ENCODE data around the gene TRABD2B. TPM values are rescaled to one million over a fixed set of nuclear protein-coding genes. Genes with fewer than 3 reads are reported as not detected.
A peak's percentile ranks its signal among the peaks of the same experiment; 100 is the strongest.
"Not testable (repeated sequence)": the region's sequence is repeated elsewhere in the genome, so short reads cannot be mapped to it uniquely, and the experiment has no call there.

Gene TRABD2B
- total RNA-seq, 1 donor from 2014 or later = 1.5 TPM

DNA sequence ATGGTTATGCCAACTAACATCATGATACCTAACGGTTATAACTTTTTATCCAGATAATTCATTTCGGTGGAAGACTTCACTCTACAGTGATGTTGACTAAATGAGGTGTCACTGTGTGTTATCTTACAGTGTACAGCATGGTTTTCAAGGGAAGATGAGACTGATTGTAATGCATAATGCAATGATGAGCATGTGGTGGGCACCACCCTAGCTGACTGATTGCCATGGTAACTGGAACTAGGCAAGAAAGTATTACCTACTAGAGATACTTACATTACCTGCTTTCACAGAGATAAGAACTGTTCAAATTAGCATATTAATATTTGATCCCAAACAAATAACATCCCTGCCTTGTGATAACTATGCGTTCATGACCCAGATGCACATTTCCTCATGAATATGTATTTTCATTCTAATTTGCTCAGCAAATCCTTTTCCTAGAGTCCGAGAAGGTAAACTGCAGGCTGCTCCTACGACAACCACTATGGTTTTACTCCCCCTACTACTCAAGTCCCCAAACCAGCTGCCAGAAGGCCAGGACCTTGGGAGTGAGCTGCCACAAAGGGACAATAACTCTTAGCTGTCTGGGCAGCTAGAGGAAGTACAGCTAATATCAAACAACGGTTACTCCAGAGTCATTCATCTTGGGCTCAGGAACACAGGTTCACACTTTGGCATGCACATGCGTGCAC, 29.2 kb downstream of the TRABD2B start:
- no peak for DNase-seq

DNA sequence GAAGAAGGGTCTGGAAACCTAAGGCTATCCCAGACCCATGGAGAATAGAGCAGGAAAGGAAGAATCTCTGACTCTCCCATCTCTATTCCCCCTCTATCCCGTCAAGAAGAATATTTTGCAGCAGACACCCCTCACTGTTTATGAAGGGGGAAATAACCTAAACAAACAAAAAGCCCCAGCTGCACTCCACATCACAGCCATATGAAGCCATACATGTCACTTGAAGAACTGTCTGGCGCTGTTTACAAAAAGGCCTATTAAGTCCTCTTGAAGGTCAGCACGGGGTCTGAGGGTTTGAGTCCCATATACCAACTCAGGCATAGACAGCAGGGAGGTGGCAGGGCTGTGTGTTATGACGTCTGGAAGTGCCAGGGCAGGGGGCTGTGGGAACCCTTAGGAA, 31.4 kb downstream of the TRABD2B start:
- DNase-seq = no peak

DNA sequence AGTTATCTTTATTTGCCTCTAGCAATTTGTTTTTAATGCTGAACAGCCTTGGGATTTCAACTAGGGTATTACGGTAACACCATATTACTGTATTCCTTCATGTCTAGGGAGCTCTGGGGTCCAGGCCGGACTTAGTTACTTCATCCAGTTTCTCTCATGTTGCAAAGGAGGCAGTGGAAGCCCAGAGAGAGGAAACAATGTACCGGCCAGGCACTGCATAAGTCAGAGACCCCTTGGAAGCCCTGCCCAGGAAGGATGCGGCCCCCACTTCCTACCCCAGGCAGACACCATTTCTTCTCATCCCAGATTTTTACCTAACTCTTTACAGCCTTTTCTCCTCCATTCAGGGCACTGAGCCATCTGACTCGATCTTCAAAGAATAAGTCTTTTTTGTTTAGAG, 32.5 kb downstream of the TRABD2B start:
- DNase-seq = no peak

DNA sequence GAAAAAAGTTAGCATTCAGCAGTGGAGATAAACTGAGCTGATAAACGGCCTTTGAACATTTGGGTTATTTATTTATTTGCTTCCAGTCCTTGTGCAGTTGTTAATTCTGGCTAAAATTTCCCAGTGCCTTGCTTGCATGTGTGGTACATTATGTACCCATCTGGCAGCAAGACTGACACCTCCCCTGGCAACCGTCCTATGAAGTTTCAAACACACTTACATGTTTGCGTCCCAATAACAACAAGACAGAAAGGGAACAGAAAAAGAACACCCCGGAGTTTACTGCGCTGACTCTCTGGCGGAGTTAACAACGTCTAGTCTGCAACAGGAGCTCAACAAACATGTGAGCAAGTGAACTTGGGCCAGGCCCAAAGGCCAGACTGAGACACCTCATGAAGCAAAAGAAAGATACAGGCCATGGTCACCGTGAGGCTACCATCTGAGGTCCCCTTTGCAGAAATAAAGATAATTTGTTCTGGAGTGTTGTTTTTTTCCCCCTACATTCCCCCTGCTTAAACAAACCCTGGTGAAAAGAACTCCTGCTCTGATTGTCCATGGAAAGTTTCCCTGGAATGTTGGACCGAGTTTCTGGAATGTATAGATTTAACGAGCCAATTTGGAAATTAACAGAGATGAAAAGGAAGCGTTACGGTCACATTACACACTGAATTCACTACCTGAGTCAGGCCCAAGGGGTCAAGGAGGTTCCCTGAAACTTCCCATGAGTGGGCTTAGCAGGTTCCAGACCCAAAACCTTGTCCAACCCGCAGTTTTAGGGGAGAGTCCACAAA, 33.4 kb downstream of the TRABD2B start:
- DNase-seq = peak; percentile 55

DNA sequence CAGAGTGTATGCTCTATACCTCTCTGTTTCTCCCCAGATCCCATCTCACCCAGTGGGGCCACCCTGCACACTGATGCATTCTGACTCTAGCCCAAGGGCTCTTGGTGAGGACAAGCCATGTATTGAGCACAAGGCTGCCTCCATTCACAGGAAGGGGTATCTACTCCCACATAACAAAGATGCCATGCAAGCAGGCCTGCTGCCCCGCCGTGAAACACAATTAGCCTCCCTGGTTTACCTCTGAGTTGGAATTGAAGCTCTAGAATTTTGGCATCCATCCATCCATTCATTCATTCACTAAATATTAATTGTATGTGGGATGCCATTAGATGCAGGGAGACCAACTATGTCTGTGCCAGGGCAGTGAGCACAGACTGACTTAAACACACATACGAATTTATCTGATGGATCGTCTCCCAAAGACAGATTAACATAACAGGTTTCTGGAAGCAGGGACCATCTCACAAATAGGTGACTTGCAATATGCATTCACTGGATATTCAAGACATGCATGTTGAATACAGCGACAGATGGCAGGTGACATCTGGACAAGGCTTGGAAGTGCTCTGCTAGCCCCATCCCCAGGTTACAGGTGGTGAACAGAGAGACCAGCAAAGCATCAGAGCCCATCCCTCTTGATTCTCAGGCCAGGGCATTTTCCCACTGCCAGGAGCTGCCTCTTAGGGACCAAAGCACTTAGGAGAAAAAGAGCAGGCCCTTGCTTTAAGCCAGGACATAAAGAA, 34.3 kb downstream of the TRABD2B start:
- no peak for DNase-seq

DNA sequence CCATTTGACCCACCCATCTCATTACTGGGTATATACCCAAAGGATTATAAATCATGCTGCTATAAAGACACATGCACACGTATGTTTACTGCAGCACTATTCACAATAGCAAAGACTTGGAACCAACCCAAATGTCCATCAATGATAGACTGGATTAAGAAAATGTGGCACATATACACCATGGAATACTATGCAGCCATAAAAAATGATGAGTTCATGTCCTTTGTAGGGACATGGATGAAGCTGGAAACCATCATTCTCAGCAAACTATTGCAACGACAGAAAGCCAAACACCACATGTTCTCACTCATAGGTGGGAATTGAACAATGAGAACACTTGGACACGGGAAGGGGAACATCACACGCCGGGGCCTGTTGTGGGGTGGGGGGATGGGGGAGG, 35.4 kb downstream of the TRABD2B start:
- not testable (repeated sequence) for DNase-seq

DNA sequence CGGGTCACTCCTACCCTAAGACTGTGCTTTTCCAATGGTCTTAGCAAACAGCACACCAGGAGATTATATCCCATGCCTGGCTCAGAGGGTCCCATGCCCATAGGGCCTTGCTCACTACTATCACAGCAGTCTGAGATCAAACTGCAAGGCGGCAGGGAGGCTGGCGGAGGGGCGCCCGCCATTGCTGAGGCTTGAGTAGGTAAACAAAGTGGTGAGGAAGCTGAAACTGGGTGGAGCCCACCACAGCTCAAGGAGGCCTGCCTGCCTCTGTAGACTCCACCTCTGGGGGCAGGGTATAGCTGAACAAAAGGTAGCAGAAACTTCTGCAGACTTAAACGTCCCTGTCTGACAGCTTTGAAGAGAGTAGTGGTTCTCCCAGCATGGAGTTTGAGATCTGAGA, 40.7 kb downstream of the TRABD2B start:
- not testable (repeated sequence) for DNase-seq

DNA sequence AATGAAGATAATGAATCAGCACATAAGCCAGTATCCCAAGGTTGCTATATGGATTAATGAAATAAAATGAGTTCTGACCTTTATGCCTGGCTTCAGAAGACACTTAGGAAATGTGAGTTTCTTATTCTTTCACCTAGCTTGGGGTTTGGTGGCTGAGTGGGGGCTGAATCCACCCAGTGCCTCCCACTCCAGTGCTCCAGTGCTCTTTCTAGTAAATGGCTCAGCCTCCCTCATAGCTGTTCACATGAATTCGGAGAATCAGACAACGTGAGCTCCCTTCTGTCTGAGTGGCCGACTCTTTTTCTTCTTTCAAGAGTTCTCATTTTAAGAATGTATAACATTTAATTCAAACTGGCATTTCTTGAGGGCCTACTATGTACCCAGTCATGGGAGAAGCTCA, 43.5 kb downstream of the TRABD2B start:
- DNase-seq = no peak

DNA sequence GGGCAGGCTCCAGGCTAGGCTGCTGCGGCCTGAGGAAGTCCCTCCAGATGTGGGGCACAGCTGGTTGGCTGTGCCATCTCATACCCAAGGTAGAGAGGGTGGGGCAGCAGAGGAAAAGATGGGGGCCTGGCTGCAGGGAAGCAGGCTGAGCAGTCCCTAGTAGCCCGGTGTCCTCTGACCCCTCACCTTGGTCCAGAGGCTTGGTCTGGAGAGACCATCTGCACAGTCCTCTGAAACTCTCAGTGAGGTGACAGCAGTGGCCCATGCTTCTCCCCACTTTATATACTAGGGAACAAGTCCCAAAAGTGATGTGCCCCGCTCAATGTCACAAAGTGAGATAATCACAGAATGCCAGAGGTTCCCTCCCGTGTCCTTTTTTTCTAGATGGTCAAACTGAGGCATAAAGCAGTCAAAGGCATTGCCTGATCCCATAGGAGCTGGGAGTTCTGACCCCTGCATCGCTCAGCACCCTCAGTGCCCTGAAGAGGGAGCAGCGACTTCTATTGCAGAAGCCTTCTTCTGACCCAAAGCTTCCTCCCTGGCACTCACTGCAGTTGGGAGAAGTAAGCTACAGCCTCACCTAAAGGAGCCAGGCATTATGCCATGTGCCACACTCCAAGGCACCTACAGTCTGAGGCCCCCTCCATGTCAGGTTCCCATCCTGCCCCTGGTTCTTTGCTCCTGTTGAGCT, 45.5 kb downstream of the TRABD2B start:
- no peak for DNase-seq

DNA sequence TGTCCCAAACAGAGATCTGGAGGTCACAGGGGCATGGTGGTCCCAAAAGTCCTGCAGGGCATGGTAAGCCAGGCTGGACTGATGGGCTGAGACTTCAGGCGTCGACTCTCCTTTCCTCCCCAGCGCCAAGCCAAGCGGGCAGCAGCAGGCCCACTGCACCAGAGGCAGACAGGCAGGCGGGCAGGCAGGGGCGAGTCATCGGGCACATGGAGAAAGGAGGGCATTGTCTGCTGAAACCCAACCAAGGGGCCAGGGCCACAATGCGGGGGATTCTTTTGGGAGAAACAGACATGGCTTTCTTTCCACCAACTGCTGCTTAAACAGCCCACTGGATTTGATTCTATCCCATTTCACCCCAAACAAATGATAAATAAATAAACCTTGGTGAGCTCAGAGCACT, 46.2 kb downstream of the TRABD2B start:
- DNase-seq = no peak

DNA sequence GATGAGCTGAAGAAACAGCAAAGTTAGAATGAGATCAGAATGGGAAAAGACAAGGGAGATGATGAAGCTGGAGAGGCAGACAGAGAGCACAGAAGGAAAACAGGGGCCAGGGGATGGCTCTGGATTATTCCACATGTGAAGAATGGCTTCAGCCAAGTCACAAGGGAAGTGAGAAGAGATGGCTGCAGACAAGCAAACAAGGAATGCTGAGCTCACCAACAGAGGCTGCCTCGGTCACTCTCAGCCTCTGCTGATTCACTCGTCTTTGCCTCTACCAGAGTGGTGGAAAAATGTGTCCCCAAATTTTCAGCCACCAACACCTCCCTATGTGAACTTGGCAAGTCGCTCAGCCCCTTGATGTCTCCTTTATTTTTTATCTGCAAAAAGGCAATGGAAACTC, 46.7 kb downstream of the TRABD2B start:
- peak; percentile 34 for DNase-seq

DNA sequence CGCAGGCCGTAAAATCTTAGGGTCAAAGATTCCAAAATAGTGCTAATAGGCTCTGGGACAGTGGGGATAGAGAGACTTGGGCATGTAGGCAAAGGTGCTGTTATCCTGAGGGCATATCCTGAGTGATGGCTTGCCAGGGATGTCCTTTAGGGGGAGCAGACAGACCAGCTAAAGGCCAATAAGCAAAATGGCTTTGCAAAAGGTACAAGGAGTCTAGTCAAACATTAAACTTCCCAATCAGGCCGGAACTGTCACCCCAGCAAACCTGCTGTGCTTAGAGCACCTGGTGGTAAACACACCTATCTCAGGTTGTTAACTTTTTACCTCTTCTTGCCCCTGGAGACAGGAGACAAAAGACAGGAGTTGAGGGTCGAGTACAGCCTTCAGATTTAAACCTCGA, 49.1 kb downstream of the TRABD2B start:
- DNase-seq = no peak

DNA sequence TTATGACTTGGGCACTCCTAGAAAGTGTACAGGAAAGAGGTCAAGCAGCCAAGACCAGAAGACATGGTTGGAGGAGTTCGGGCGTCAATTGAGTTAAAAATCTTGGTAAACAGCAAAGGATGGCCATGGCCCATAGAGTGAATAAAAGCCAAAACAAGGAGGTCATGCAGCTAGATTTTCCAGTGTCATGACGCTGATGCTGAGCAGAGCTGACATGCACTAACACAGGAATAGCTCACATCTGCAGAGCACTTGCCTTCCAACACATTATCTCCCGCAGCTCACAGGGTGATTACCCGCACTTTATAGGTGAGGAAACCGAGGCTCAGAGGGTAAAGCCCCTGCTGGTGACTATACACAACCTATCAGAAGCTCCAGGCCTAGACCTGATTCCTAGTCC, 49.7 kb downstream of the TRABD2B start:
- DNase-seq = no peak

DNA sequence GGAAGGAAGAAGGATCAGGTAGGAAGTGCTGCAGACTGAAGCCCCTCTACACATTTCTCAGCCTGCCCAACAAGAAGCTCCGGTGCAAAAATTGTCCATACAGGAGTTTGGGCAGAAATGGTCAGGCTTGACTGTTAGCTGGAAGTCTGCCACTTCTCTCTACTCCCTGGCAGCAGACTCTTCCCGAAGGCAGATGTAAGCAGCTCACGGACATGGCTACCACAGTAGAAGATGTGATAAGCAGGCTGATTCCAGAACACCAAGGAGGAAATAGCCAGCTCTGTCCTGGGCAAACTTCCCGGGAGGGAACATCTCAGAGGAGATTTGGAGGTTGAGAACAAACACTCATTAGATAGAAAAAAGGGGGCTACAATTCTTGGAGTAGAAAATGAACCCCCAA, 52.6 kb downstream of the TRABD2B start:
- no peak for DNase-seq

DNA sequence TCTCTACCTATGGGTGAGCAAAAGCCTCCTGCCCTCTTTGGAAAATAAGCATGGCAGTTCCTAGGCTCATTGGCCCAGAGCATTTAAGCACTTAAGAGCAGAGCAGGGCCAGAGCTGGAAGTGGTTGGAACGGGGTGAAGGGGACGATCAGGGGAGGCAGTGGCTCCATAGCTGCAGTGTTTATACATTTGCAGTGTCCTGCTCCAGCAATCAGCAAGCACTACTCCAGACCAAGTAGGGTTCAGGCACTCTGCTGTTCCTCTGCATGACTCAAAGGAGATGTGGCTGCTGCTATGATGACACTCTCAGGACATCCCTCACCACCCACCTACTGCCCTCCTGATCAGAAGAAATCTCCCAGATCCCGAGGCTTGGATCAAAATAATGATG, 55.0 kb downstream of the TRABD2B start:
- no peak for DNase-seq

DNA sequence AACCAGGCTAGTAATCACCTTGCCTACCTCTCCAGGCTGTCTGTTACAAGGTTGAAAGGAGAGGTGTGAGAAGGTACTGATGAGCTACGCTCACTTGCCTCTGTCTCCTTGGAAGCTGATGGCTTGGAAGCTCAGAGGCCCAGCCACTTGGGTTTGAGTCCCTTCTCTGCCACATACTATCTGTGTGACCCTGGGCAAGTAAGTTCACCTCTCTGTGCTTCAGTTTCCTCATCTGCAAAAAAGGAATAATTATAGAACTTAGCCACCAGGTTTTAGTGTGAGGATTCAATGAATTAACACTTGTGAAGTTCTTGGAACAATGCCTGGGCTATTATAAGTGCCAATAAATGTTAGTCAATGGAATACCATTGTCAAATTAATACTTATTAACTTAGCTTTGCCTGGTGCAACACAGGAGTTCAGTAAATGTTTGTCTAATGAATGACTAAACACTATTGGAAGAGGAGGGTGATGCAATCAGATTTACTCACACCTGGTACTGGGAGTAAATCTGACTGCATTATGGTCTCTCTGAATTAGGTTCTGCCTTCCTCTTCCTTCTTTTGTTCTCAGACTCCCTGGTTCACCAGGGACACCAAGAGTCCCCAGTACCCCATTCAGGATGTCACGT, 55.5 kb downstream of the TRABD2B start:
- no peak for DNase-seq

DNA sequence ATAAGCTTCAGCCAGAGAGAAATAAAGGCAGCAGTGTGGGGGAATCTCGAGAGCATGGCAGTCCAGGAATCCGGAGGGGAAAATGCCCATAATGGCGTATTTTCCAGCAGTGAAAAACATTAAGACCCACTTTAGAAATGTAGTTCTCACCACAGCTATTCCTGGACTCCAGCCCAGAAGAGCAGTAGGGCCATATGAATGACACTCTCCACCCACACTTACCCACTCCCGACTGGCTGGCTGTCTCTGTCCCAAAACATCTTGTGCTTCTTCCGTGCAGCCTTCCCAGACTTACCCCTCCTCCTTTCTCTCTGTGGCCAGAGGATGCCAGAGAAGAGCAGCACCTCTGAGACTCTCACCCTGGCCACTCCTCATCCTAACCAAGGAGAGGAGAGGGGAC, 56.4 kb downstream of the TRABD2B start:
- peak; percentile 64 for DNase-seq

DNA sequence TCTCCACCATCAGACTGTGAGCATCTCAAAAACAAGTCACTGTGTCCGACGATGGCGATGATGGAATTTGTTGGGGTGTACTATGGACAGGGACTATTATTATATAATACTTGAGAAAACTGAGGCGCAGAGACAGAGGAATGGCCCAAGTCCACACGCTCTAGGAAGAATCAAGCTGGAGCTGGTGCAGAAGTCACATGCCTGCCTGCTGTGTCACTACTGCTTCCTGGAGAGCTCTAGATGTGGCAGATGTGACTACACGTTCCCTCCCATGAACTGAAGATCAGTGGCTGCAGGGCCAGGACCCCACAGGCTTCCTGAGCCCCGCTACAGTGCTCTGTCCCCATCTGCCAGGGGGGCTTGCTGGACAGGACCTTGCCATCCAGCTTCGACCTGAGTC, 56.9 kb downstream of the TRABD2B start:
- DNase-seq = peak; percentile 57

DNA sequence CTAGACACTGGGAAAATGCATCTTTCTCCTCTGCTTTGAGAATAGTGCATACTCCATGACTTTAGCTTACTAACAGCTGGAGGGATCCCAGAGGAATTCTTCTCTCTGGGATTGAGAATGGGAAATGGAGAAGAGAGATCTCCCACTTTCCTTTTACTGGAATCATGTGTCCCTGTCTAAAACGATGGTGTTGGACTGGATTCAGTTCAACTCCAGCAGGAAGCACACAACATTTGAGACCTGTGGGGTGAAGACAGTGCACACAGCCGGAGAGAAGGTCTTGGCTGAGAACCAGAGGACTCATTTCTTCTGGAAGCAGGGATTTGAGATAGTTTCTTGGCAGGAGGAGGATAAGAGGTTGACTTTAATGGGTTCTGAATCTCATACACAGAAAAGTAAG, 58.7 kb downstream of the TRABD2B start:
- DNase-seq = peak; percentile 65

DNA sequence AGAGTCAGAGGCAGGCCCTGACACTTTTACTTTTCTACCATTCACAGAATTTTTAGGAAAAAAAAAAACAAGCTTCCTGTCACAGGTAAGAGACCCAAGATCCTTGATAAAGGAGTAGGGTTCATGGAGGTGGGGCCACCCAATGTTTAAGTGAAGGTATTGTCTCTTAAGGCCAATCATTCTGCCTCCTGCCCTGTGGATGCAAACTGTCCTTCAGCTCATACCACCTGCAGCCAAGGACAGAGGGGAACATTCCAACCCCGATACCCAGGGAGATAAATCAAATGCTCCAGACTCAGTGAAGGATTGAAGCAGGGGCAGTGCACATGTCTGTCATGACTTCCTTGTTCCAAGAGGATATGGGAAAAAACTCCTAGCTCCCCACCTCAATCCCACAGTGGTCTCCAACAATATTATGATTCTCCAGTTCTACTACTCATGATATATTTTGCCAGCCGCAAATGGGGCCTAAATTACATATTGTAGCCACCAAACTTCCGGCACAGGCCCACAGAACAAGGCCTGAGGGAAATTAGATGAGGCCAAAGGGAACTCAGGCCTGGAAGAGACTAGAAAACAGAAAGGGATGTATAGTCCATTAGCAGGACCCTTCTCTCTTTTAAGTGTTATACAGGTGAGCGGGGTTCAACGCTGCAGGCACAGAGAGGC, 59.5 kb downstream of the TRABD2B start:
- DNase-seq = no peak

DNA sequence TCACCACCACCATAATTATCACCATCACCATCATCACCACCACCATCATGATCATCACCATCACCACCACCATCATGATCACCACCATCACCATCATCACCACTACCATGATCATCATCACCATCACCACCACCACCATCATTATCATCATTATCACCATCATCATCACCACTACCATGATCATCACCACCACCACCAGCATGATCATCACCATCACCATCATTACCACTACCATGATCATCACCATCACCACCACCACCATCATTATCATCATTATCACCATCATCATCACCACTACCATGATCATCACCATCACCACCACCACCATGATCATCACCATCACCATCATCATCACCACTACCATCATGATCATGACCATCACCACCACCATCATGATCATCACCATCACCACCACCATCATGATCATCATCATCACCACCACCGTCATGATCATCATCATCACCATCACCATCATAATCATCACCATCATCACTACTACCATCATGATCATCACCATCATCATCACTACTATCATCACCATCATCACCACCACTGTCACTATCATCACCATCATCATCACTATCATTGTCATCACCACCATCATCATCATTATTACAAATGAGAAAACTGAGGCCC, 60.2 kb downstream of the TRABD2B start:
- DNase-seq = no peak
